Measurements from ENCODE around the gene ECHDC3.

ECHDC3 gene

DNA sequence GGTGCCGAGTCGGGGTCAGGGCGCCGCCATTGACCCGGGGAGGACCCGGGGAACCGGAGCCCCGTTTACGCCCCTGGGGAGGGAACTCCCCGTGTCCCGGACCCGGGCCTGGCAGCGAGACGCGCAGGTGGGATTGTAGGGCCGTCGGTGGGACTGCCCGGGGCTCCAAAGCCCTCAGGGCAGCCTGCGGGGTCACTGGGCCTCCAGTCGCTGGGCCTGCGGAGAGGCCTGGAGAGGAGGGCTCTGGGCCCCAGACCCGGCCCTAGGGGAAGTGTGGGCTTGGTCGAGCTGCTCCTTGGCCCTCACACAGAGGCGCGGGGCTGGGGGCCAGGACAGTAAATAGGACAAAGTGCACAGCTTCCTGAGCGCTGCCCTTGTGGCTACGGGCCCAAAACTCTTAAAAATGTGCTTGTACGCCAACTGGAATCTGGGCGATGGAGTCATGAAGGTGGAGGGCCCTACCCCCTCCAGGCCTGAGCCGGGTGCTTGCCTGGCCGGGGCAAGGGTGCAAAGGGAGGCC lies 657 bp downstream of the ECHDC3 start:
- no peak for TF ChIP-seq TAF1 (IDR thresholded peaks at IDR 0.05; ENCODE audit: borderline replicate concordance, insufficient read depth, low read length)
- TF ChIP-seq, protein P1, sequence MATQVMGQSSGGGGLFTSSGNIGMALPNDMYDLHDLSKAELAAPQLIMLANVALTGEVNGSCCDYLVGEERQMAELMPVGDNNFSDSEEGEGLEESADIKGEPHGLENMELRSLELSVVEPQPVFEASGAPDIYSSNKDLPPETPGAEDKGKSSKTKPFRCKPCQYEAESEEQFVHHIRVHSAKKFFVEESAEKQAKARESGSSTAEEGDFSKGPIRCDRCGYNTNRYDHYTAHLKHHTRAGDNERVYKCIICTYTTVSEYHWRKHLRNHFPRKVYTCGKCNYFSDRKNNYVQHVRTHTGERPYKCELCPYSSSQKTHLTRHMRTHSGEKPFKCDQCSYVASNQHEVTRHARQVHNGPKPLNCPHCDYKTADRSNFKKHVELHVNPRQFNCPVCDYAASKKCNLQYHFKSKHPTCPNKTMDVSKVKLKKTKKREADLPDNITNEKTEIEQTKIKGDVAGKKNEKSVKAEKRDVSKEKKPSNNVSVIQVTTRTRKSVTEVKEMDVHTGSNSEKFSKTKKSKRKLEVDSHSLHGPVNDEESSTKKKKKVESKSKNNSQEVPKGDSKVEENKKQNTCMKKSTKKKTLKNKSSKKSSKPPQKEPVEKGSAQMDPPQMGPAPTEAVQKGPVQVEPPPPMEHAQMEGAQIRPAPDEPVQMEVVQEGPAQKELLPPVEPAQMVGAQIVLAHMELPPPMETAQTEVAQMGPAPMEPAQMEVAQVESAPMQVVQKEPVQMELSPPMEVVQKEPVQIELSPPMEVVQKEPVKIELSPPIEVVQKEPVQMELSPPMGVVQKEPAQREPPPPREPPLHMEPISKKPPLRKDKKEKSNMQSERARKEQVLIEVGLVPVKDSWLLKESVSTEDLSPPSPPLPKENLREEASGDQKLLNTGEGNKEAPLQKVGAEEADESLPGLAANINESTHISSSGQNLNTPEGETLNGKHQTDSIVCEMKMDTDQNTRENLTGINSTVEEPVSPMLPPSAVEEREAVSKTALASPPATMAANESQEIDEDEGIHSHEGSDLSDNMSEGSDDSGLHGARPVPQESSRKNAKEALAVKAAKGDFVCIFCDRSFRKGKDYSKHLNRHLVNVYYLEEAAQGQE (IDR thresholded peaks at IDR 0.05; ENCODE audit: insufficient read depth in 1 of 2, low read depth in 2 of 2, low read length in 2 of 2): no peak
- no peak for TF ChIP-seq POLR2AphosphoS5 (IDR thresholded peaks at IDR 0.05; ENCODE audit: low read depth, low read length)
- no peak for TF ChIP-seq SIN3A (IDR thresholded peaks at IDR 0.05; ENCODE audit: borderline replicate concordance, insufficient read depth, low read length)
- no peak for TF ChIP-seq FOXP2 (optimal IDR thresholded peaks at IDR 0.05; ENCODE audit: borderline replicate concordance, extremely low read depth, extremely low read length, insufficient read depth)

GRCh38 chr10:11743461-11744338 lies 1.5 kb downstream of the ECHDC3 start:
- TF ChIP-seq, protein P1 (IDR thresholded peaks at IDR 0.05; ENCODE audit: insufficient read depth in 1 of 2, low read depth in 2 of 2, low read length in 2 of 2): no peak
- TF ChIP-seq SIN3A (IDR thresholded peaks at IDR 0.05; ENCODE audit: borderline replicate concordance, insufficient read depth, low read length) (no peak), TAF1 (IDR thresholded peaks at IDR 0.05; ENCODE audit: borderline replicate concordance, insufficient read depth, low read length) (no peak), POLR2AphosphoS5 (IDR thresholded peaks at IDR 0.05; ENCODE audit: low read depth, low read length) (no peak), FOXP2 (optimal IDR thresholded peaks at IDR 0.05; ENCODE audit: borderline replicate concordance, extremely low read depth, extremely low read length, insufficient read depth) (no peak)

DNA sequence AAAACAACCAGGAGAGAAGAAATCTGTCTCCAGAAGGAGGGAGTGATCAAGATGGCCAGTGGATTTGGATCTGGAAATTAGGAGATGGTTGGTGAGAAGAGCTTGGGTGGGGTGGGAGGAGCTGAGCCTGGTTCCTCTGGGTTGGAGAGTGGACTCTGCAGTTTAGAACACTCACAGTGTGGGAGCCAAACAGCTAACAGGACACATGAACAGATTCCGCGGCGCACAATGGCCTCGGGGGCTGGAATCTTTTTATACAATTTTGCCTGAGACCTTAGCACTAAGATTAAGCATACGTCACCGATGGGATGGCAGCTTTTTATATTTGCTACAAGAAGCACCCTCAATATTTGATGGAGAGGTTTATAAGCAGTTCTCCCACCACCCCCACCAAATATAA lies 2.9 kb downstream of the ECHDC3 start:
- no peak for TF ChIP-seq POLR2AphosphoS5 (IDR thresholded peaks at IDR 0.05; ENCODE audit: low read depth, low read length)

DNA sequence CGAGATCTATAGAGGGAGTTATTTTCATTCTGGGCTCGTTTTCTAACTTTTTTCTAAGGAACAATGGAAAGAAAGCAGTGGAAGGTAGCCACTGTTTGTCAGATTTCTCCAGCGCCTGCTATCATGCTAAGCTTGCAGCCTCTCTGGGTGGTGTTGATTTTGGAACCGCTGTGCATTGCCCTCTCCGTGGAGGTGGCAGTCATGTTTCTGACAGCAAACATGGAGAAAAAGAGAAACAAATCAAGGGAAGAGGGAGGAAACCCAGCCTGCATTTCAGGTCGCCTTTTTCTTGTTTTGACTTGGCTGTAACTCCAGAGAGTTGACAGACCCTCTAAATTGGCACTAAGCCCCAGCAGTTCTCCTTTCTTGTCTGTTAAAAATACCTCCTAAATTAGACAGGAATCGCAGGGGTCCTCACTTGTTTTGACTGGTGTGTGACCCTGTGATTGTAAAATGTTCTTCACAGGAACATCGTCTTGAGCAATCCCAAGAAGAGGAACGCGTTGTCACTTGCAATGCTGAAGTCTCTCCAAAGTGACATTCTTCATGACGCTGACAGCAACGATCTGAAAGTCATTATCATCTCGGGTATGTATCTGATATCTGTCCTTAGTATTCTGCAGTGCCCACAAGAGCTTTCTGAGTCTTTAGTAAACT lies 4.8 kb downstream of the ECHDC3 start:
- TF ChIP-seq TAF1 (IDR thresholded peaks at IDR 0.05; ENCODE audit: borderline replicate concordance, insufficient read depth, low read length): no peak
- TF ChIP-seq, protein P1 (IDR thresholded peaks at IDR 0.05; ENCODE audit: insufficient read depth in 1 of 2, low read depth in 2 of 2, low read length in 2 of 2): no peak

DNA sequence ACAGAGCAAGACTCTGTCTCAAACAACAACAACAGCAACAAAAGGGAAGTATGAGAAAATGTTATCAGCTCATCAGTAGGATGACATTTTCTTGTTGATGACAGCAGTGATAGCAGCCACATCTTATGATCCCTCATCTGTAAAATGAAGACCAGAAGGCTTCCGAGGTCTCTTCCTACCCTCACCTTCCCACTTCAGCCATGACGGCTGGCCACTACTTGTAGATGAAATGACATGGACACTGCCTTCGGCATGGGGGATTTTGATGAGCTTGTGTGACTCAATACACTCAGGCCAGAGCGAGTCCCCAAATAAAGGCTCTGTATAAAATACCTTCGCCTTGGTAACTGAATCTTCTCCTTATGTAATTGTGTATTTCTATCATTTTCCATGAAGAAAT lies 6.7 kb downstream of the ECHDC3 start:
- TF ChIP-seq, protein P1 (IDR thresholded peaks at IDR 0.05; ENCODE audit: insufficient read depth in 1 of 2, low read depth in 2 of 2, low read length in 2 of 2): no peak
- TF ChIP-seq FOXP2 (optimal IDR thresholded peaks at IDR 0.05; ENCODE audit: borderline replicate concordance, extremely low read depth, extremely low read length, insufficient read depth): no peak
- no peak for TF ChIP-seq SIN3A (IDR thresholded peaks at IDR 0.05; ENCODE audit: borderline replicate concordance, insufficient read depth, low read length)
- TF ChIP-seq TAF1 (IDR thresholded peaks at IDR 0.05; ENCODE audit: borderline replicate concordance, insufficient read depth, low read length): no peak
- no peak for TF ChIP-seq POLR2AphosphoS5 (IDR thresholded peaks at IDR 0.05; ENCODE audit: low read depth, low read length)

Data from PFSK-1 (cell line).